Activated T-helper 2 cell treated with anti-CD3 and anti-CD28 coated beads, Interferon-gamma antibody, Interleukin-2, Interleukin-4, amounts not matched to agents 10 μg/mL and 5 μg/mL and 100 μg/mL, durations not matched to agents 14 hours and 24 hours and 36 hours (primary cell): ENCODE measurements around the gene ADAMTS12. TPM values are rescaled to one million over a fixed set of nuclear protein-coding genes. Genes with fewer than 3 reads are reported as not detected.
A peak's percentile ranks its signal among the peaks of the same experiment; 100 is the strongest.
"Not testable (repeated sequence)": the region's sequence is repeated elsewhere in the genome, so short reads cannot be mapped to it uniquely, and the experiment has no call there.

ENCODE experiments used
- DNase-seq: peaks from one replicate; pipeline ENCODE4 v3.0.0; 2021; ENCODE audit warnings: low spot score
- H3K27ac Mint-ChIP-seq: one replicate; pipeline ENCODE4 v1.8.0; 2021; ENCODE audit warnings: mixed read lengths
- H3K27me3 Mint-ChIP-seq: one replicate; pipeline ENCODE4 v1.8.0; 2021; ENCODE audit warnings: low read depth, mixed read lengths
- H3K36me3 Mint-ChIP-seq: one replicate; pipeline ENCODE4 v1.8.0; 2021; ENCODE audit warnings: low read depth, mixed read lengths
- H3K4me1 Mint-ChIP-seq: one replicate; pipeline ENCODE4 v1.8.0; 2021; ENCODE audit warnings: low read depth, mixed read lengths
- H3K4me3 Mint-ChIP-seq: one replicate; pipeline ENCODE4 v1.8.0; 2021; ENCODE audit warnings: low read depth, mild to moderate bottlenecking, moderate library complexity, mixed read lengths
- H3K9me3 Mint-ChIP-seq: one replicate; pipeline ENCODE4 v1.8.0; 2021; ENCODE audit warnings: mixed read lengths
- intact Hi-C: fragments of 100-400 bp; cut with micrococcal nuclease; formaldehyde crosslinking; loops from one replicate; pipeline ENCODE4 v1.15.1; 2023
- total RNA-seq: library from RNA; stranded (reverse); gene quantifications from 2 replicates; pipeline ENCODE4 v1.2.3, GENCODE V29; 2022

Gene ADAMTS12
- total RNA-seq, 1 donor from 2014 or later, result not detected

DNA sequence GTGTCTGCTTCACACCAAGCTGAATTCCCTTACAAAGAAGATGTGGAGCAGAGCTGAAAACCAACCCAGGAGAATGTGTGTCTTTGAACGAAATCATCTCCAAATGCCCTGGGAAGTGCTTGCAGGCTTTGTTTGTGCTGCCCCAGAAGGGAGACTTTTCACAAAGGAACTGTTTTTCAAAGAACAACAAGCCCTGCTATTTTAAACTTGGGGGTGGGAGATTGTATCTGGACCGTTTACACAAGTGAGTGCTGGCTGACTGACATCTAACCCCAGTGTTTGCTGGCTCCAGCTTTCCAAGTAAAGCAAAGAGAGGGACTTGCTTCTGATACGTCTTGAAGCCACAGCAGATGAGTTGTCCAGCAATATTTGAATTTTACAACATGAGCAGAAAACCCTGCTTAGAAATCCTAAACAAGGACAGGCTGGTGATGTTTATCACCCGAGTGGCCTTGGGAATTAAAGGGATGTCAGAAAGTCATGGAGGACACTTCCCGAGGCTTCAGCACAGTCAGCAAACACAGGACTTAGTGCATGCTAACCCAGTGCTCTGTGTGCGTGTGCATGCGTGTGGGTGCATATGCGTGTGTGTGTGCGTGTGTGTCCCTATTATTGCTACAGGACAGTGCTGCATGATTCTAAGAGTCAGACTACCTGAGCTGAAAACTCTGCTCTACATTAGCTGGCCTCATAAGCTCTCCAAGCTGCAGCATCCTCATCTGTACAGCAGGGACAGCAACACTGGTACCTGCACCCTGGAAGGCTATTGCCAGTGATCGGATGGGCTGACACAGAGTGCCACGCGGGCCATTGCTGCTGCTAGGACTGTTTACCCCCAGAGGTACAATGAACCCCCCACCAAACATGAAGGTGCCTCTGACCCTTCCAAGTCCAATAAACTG is 1.4 kb downstream of the ADAMTS12 start:
- H3K36me3 Mint-ChIP-seq, result no peaks in the 10 kb centered on the region
- no peak overlapping the region for H3K4me3 Mint-ChIP-seq
- intact Hi-C loops, result no loop called here
- peaks cover 47% of the 10 kb centered on the region for H3K27me3 Mint-ChIP-seq
- no peak overlapping the region for H3K27ac Mint-ChIP-seq
- peaks cover 2% of the 10 kb centered on the region for H3K4me1 Mint-ChIP-seq
- DNase-seq, result no peak
- no peaks in the 10 kb centered on the region for H3K9me3 Mint-ChIP-seq

- no peaks in the 10 kb centered on the region for H3K9me3 Mint-ChIP-seq
- intact Hi-C loops, result no loop called here
- peaks cover 2% of the 10 kb centered on the region for H3K4me1 Mint-ChIP-seq
Measured at GRCh38 chr5:33888587-33888986, 3.2 kb downstream of the ADAMTS12 start.

GRCh38 chr5:33887268-33887667 is 4.5 kb downstream of the ADAMTS12 start:
- Mint-ChIP-seq H3K4me3 (no peak overlapping the region), H3K36me3 (no peaks in the 10 kb centered on the region), H3K27me3 (peaks cover 27% of the 10 kb centered on the region), H3K9me3 (no peaks in the 10 kb centered on the region), H3K4me1 (no peaks in the 10 kb centered on the region), H3K27ac (no peak overlapping the region)
- intact Hi-C loops, result no loop called here
- DNase-seq, result no peak

More at GRCh38 chr5:33888587-33888986, 3.2 kb downstream of the ADAMTS12 start:
- no peaks in the 10 kb centered on the region for H3K36me3 Mint-ChIP-seq
- H3K4me3 Mint-ChIP-seq, result no peak overlapping the region
- H3K27me3 Mint-ChIP-seq, result peaks cover 37% of the 10 kb centered on the region
- DNase-seq, result no peak
- H3K27ac Mint-ChIP-seq, result no peak overlapping the region

DNA sequence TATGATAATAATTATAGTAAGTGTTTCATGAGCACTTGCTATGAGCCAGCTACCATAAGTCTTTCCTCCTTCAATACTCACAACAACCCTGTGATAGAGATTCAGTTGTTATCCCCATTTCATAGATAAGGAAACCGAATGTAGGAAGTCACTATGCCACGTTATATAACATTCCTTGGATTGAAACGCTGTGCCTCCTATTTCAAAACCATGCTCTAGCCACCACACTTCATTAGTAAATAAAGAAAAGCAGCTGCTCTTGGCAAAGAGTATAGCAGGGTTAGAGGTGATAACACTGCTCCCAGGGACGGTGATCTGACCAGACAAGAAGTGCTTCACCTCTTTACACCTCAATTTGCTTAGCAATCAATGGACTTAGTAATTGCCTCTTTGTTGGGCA is 5.5 kb downstream of the ADAMTS12 start:
- Mint-ChIP-seq H3K27ac (no peak overlapping the region), H3K27me3 (peaks cover 24% of the 10 kb centered on the region), H3K4me3 (no peak overlapping the region), H3K4me1 (no peaks in the 10 kb centered on the region), H3K9me3 (no peaks in the 10 kb centered on the region), H3K36me3 (no peaks in the 10 kb centered on the region)
- no peak for DNase-seq
- intact Hi-C loops, result no loop called here

GRCh38 chr5:33885679-33886078 is 6.1 kb downstream of the ADAMTS12 start:
- H3K4me3 Mint-ChIP-seq, result no peak overlapping the region
- intact Hi-C loops, result no loop called here
- DNase-seq, result no peak
- H3K9me3 Mint-ChIP-seq, result no peaks in the 10 kb centered on the region
- peaks cover 18% of the 10 kb centered on the region for H3K27me3 Mint-ChIP-seq
- H3K27ac Mint-ChIP-seq, result no peak overlapping the region
- H3K36me3 Mint-ChIP-seq, result no peaks in the 10 kb centered on the region
- H3K4me1 Mint-ChIP-seq, result no peaks in the 10 kb centered on the region

DNA sequence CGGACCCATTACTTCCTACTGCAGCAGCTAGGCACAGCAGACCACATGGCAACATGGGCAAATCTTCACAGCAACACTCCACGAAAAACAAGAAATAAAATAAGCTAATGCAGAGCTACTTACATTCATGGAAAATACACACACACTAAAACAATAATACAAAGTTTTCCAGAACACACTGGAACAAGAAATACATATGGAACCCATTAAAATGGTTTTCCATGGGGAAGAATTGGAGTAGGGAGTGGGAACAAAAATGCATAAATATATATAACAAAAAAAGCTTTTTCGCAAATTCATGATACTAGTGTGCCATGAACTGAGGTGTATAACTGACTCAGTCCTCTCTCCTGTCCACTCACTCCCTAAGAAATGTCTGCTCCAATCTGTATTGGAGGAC is 8.3 kb downstream of the ADAMTS12 start:
- no peak overlapping the region for H3K27ac Mint-ChIP-seq
- peaks cover 6% of the 10 kb centered on the region for H3K27me3 Mint-ChIP-seq
- intact Hi-C loops, result no loop called here
- H3K4me3 Mint-ChIP-seq, result no peak overlapping the region
- no peak for DNase-seq
- H3K36me3 Mint-ChIP-seq, result no peaks in the 10 kb centered on the region
- no peaks in the 10 kb centered on the region for H3K9me3 Mint-ChIP-seq
- no peaks in the 10 kb centered on the region for H3K4me1 Mint-ChIP-seq

GRCh38 chr5:33880319-33880718 is 11.5 kb downstream of the ADAMTS12 start:
- Mint-ChIP-seq H3K9me3 (no peaks in the 10 kb centered on the region), H3K36me3 (no peaks in the 10 kb centered on the region)
- intact Hi-C loops, result no loop called here

DNA sequence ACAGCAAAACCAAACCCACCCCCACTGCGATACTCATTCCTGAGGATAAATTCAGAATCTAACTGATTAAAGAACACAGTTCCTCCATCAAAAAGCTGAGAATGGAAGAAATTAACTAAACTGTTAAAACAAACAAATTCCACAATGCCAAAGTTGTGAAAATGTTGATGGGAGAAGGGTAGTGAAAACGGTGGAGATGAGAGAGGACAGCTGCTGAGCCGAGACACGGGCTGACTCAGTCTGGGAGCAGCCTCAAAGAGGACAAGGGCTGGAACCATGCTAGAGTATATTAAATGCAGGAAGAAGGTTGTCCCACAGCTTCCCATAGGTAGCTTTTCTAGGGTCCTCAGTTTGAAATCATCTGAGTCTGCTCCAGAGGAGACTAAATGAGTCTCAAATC is 14.3 kb downstream of the ADAMTS12 start:
- no peak for DNase-seq
- intact Hi-C loops, result no loop called here
- no peaks in the 10 kb centered on the region for H3K36me3 Mint-ChIP-seq
- H3K27ac Mint-ChIP-seq, result no peak overlapping the region
- H3K4me1 Mint-ChIP-seq, result no peaks in the 10 kb centered on the region
- no peaks in the 10 kb centered on the region for H3K9me3 Mint-ChIP-seq
- H3K4me3 Mint-ChIP-seq, result no peak overlapping the region
- peaks cover 6% of the 10 kb centered on the region for H3K27me3 Mint-ChIP-seq

More at GRCh38 chr5:33880319-33880718, 11.5 kb downstream of the ADAMTS12 start:
- H3K27ac Mint-ChIP-seq, result no peak overlapping the region
- no peaks in the 10 kb centered on the region for H3K4me1 Mint-ChIP-seq
- peaks cover 7% of the 10 kb centered on the region for H3K27me3 Mint-ChIP-seq
- DNase-seq, result no peak
- H3K4me3 Mint-ChIP-seq, result no peak overlapping the region

- Mint-ChIP-seq H3K4me3 (no peak overlapping the region), H3K27me3 (peaks cover 8% of the 10 kb centered on the region), H3K4me1 (no peaks in the 10 kb centered on the region), H3K36me3 (no peaks in the 10 kb centered on the region), H3K9me3 (peaks cover 21% of the 10 kb centered on the region), H3K27ac (no peak overlapping the region)
- intact Hi-C loops, result no loop called here
- DNase-seq, result no peak
Measured at GRCh38 chr5:33867241-33867640, 24.5 kb downstream of the ADAMTS12 start.

- H3K27ac Mint-ChIP-seq, H3K36me3 Mint-ChIP-seq, H3K4me3 Mint-ChIP-seq, intact Hi-C loops, H3K9me3 Mint-ChIP-seq: not testable (repeated sequence)
- H3K27me3 Mint-ChIP-seq, result peaks cover 26% of the 10 kb centered on the region
- H3K4me1 Mint-ChIP-seq, result peaks cover 17% of the 10 kb centered on the region
- peak; percentile 32 for DNase-seq
Measured at GRCh38 chr5:33859177-33859576, 32.6 kb downstream of the ADAMTS12 start.

DNA sequence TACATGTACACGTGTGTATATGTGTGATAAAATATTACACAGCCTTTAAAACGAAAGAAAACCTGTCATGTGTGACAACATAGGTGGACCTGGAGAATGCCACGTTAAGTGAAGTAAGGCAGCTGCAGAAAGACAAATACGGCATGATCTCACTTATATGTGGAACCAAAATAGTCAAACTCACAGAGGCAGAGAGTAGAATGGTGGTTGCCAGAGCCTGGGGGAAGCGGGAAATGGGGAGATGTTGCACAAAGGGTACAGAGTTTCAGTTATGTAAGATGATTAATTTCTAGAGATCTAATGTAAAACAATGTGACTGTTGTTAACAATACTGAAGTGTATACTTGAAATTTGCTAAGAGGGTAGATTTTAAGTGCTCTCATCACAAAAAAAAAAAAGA is 34.8 kb downstream of the ADAMTS12 start:
- H3K9me3 Mint-ChIP-seq, result no peaks in the 10 kb centered on the region
- no peak overlapping the region for H3K4me3 Mint-ChIP-seq
- intact Hi-C loops, result no loop called here
- H3K27ac Mint-ChIP-seq, result no peak overlapping the region
- no peak for DNase-seq
- no peaks in the 10 kb centered on the region for H3K36me3 Mint-ChIP-seq
- peaks cover 30% of the 10 kb centered on the region for H3K27me3 Mint-ChIP-seq
- H3K4me1 Mint-ChIP-seq, result peaks cover 17% of the 10 kb centered on the region

- Mint-ChIP-seq H3K4me3 (no peak overlapping the region), H3K4me1 (peaks cover 16% of the 10 kb centered on the region), H3K27me3 (peaks cover 21% of the 10 kb centered on the region), H3K36me3 (no peaks in the 10 kb centered on the region), H3K27ac (no peak overlapping the region), H3K9me3 (no peaks in the 10 kb centered on the region)
- intact Hi-C loops, result no loop called here
- no peak for DNase-seq
Measured at GRCh38 chr5:33855396-33855795, 36.4 kb downstream of the ADAMTS12 start.

- Mint-ChIP-seq H3K36me3 (no peaks in the 10 kb centered on the region), H3K27me3 (peaks cover 18% of the 10 kb centered on the region), H3K4me1 (peaks cover 23% of the 10 kb centered on the region), H3K4me3 (no peak overlapping the region), H3K27ac (no peak overlapping the region), H3K9me3 (no peaks in the 10 kb centered on the region)
- no peak for DNase-seq
- intact Hi-C loops, result no loop called here
Measured at GRCh38 chr5:33854733-33855151, 37.0 kb downstream of the ADAMTS12 start.
